HepG2 (cell line): ENCODE measurements around the gene PSMB4. TPM values are rescaled to one million over a fixed set of nuclear protein-coding genes. Genes with fewer than 3 reads are reported as not detected.

ENCODE experiments used
- ATAC-seq: fragments of 200-7000 bp; cut with Tn5 transposase; 3 replicates; pipeline ENCODE4 v1.9.1; 2020; ENCODE audit warnings: mild to moderate bottlenecking, moderate library complexity
- BruUV-seq: library from RNA; stranded (reverse); fragments of 400-500 nt; replicated peaks from 2 replicates; lab custom pipeline; 2021; lab: Mats Ljungman, UMichigan
- CTCF ChIA-PET: fragments of 300-600 bp; formaldehyde crosslinking; extraction: SDS; loops from one replicate; lab custom pipeline; 2021; ENCODE audit warnings: low total read pairs, inconsistent platforms, low intra/inter-chr PET ratio; lab: Yijun Ruan, JAX
- POLR2A ChIA-PET: fragments of 350-600 bp; sonication (Branson Sonifier 250); formaldehyde crosslinking; loops from one replicate; lab custom pipeline; 2020; ENCODE audit warnings: antibody characterized with exemption, inconsistent platforms; lab: Yijun Ruan, JAX
- DNase-seq: peaks from one replicate; pipeline ENCODE4 v3.0.0-alpha.2; 2015; ENCODE audit warnings: low spot score
- FAIRE-seq: peaks from 3 replicates; lab custom pipeline; 2011; peaks lifted over from hg19 to GRCh38; lab: Jason Lieb, UNC
- H2AFZ ChIP-seq: one replicate; pipeline ENCODE4 v1.6.1; 2011; ENCODE audit warnings: low read length, inconsistent platforms
- H3K27ac ChIP-seq: fragments of 300-600 bp; 3 replicates; pipeline ENCODE4 v1.8.0; 2011; ENCODE audit warnings: mixed run types, mild to moderate bottlenecking, mixed read lengths, low read length, inconsistent platforms; ENCODE audit not compliant: insufficient read depth; ENCODE audit errors: extremely low read length
- H3K27me3 ChIP-seq, 2 experiments: fragments of 200-600 bp in 1 of 2; 2 replicates in 1 of 2; 3 replicates in 1 of 2; pipeline versions ENCODE4 v1.6.0 to v1.8.0; 2011; ENCODE audit warnings: low read length in 2 of 2, mild to moderate bottlenecking in 2 of 2, moderate library complexity in 2 of 2, inconsistent platforms in 1 of 2; ENCODE audit not compliant: insufficient read depth in 2 of 2, control insufficient read depth in 1 of 2
- H3K36me3 ChIP-seq, 2 experiments: fragments of 200-600 bp in 1 of 2; replicated peaks in 1 of 2; 2 replicates in 1 of 2; 3 replicates in 1 of 2; pipeline versions ENCODE4 v1.5.1 to v1.8.0; 2011; ENCODE audit warnings: low read length in 2 of 2, inconsistent platforms in 1 of 2; ENCODE audit not compliant: insufficient read depth in 2 of 2, control insufficient read depth in 1 of 2
- H3K4me1 ChIP-seq: 2 replicates; pipeline ENCODE4 v1.5.1; 2012; ENCODE audit warnings: low read length, inconsistent platforms; ENCODE audit not compliant: insufficient read depth
- H3K4me2 ChIP-seq: 2 replicates; pipeline ENCODE4 v1.6.0; 2011; ENCODE audit warnings: low read depth, low read length, inconsistent platforms
- H3K4me3 ChIP-seq, 3 experiments: fragments of 200-600 bp in 1 of 3; sonication (generic), shearing (Covaris generic) in 1 of 3; replicated peaks in 1 of 3; 2 replicates each; pipeline ENCODE4 v1.5.1; 2011 to 2016; ENCODE audit warnings: low read length in 3 of 3, inconsistent platforms in 2 of 3, low read depth in 2 of 3, mild to moderate bottlenecking in 2 of 3, control low read depth in 1 of 3, mixed read lengths in 1 of 3; ENCODE audit not compliant: insufficient read depth in 1 of 3
- H3K79me2 ChIP-seq: one replicate; pipeline ENCODE4 v1.6.1; 2011; ENCODE audit warnings: low read length, inconsistent platforms; ENCODE audit not compliant: insufficient read depth
- H3K9ac ChIP-seq: 2 replicates; pipeline ENCODE4 v1.6.0; 2011; ENCODE audit warnings: mild to moderate bottlenecking, low read depth, low read length, inconsistent platforms; ENCODE audit not compliant: insufficient read depth
- H3K9me3 ChIP-seq: 2 replicates; pipeline ENCODE4 v1.5.1; 2012; ENCODE audit warnings: mild to moderate bottlenecking, low read length
- H4K20me1 ChIP-seq: 2 replicates; pipeline ENCODE4 v1.6.0; 2011; ENCODE audit warnings: inconsistent platforms, mild to moderate bottlenecking, low read length, moderate library complexity; ENCODE audit not compliant: insufficient read depth
- E2F5 ChIP-seq: sonication (generic); formaldehyde crosslinking; conservative IDR thresholded peaks from 2 replicates; pipeline ENCODE4 v1.4.0; 2020; ENCODE audit warnings: missing genetic modification reagents
- FLYWCH1 ChIP-seq: sonication (generic); formaldehyde crosslinking; IDR thresholded peaks from 2 replicates; pipeline ENCODE4 v1.8.1; 2023; ENCODE audit warnings: mild to moderate bottlenecking, missing genetic modification reagents
- GATAD1 ChIP-seq: IDR thresholded peaks from 2 replicates; pipeline ENCODE4 v1.6.1; 2016; ENCODE audit warnings: missing genetic modification reagents, missing compliant biosample characterization
- HHEX ChIP-seq: IDR thresholded peaks from 2 replicates; pipeline ENCODE4 v1.6.1; 2016; ENCODE audit warnings: control low read depth
- IRF2 ChIP-seq: IDR thresholded peaks from 2 replicates; pipeline ENCODE4 v1.6.1; 2018; ENCODE audit warnings: missing genetic modification reagents, missing compliant biosample characterization
- KDM3A ChIP-seq: IDR thresholded peaks from 2 replicates; pipeline ENCODE4 v1.6.1; 2018; ENCODE audit warnings: low read depth, missing compliant biosample characterization
- LBX2 ChIP-seq: sonication (generic); formaldehyde crosslinking; IDR thresholded peaks from 2 replicates; pipeline ENCODE4 v1.5.0; 2020; ENCODE audit warnings: missing genetic modification reagents, mild to moderate bottlenecking, borderline replicate concordance
- RNF2 ChIP-seq: fragments of 450-650 bp; conservative IDR thresholded peaks from 2 replicates; pipeline ENCODE4 v1.6.1; 2016; ENCODE audit warnings: low read depth
- TAF15 ChIP-seq: fragments of 200-400 bp; formaldehyde crosslinking; IDR thresholded peaks from one replicate; pipeline ENCODE4 v1.6.1; 2018; ENCODE audit warnings: mild to moderate bottlenecking, low read depth, low read length; ENCODE audit not compliant: poor library complexity, severe bottlenecking
- TOPORS ChIP-seq: sonication (generic); formaldehyde crosslinking; IDR thresholded peaks from 2 replicates; pipeline ENCODE4 v1.8.0; 2023; ENCODE audit warnings: mild to moderate bottlenecking, missing genetic modification reagents
- YEATS4 ChIP-seq: sonication (generic); formaldehyde crosslinking; IDR thresholded peaks from 2 replicates; pipeline ENCODE4 v1.4.0; 2020; ENCODE audit warnings: missing genetic modification reagents, borderline replicate concordance
- ZBTB7B ChIP-seq: sonication (generic); formaldehyde crosslinking; IDR thresholded peaks from 2 replicates; pipeline ENCODE4 v1.4.0; 2020; ENCODE audit warnings: missing genetic modification reagents
- ZMYM4 ChIP-seq: sonication (generic); formaldehyde crosslinking; IDR thresholded peaks from 2 replicates; pipeline ENCODE4 v1.8.1; 2023; ENCODE audit warnings: mild to moderate bottlenecking, missing genetic modification reagents
- ZNF30 ChIP-seq: sonication (generic); formaldehyde crosslinking; IDR thresholded peaks from 2 replicates; pipeline ENCODE4 v1.5.0; 2020; ENCODE audit warnings: mild to moderate bottlenecking, missing genetic modification reagents
- ZNF343 ChIP-seq: sonication (generic); formaldehyde crosslinking; IDR thresholded peaks from 2 replicates; pipeline ENCODE4 v1.4.0; 2020; ENCODE audit warnings: mild to moderate bottlenecking, missing genetic modification reagents
- ZNF430 ChIP-seq: sonication (generic); formaldehyde crosslinking; IDR thresholded peaks from 2 replicates; pipeline ENCODE4 v1.9.0; 2021; ENCODE audit warnings: mild to moderate bottlenecking, missing genetic modification reagents
- ZNF501 ChIP-seq: sonication (generic); formaldehyde crosslinking; IDR thresholded peaks from 2 replicates; pipeline ENCODE4 v1.5.1; 2020; ENCODE audit warnings: mild to moderate bottlenecking, moderate library complexity, missing genetic modification reagents
- ZNF607 ChIP-seq: sonication (generic); formaldehyde crosslinking; IDR thresholded peaks from 2 replicates; pipeline ENCODE4 v1.5.1; 2020; ENCODE audit warnings: missing genetic modification reagents, mild to moderate bottlenecking, borderline replicate concordance
- ZNF772 ChIP-seq: sonication (generic); formaldehyde crosslinking; IDR thresholded peaks from 2 replicates; pipeline ENCODE4 v1.5.0; 2020; ENCODE audit warnings: mild to moderate bottlenecking, missing genetic modification reagents
- ZSCAN9 ChIP-seq: IDR thresholded peaks from 2 replicates; pipeline ENCODE4 v1.6.1; 2016; ENCODE audit warnings: borderline replicate concordance
- WGBS: methylation state at CpG from one replicate; pipeline ENCODE4 v1.1.6; 2017; ENCODE audit warnings: low lambda C conversion rate; 5-methylcytosine and 5-hydroxymethylcytosine counted together
- in situ Hi-C: cut with HindIII; loops from 2 replicates; pipeline ENCODE4 v1.10.0; 2017; ENCODE audit warnings: low pct_unique_long_range_greater_than_20kb; ENCODE audit not compliant: extremely low pct_ligation_motif_present
- intact Hi-C: fragments of 100-400 bp; cut with micrococcal nuclease; formaldehyde crosslinking; loops from one replicate; pipeline ENCODE4 v1.10.0; 2022; ENCODE audit not compliant: unreplicated experiment
- polyA plus RNA-seq, 8 experiments: library from polyadenylated mRNA; depleted of rRNA in 3 of 8; stranded (reverse) in 7 of 8; unstranded in 1 of 8; fragments of >200 nt; fragmentation: Illumina TruSeq in 4 of 8; extraction: Trizol in 4 of 8; gene quantifications; 2 replicates each; pipeline versions ENCODE4 v1.2.1 to v1.2.3, GENCODE V29; 2011 to 2016; ENCODE audit warnings: low read depth in 4 of 8, missing spikeins in 1 of 8, mixed read lengths in 1 of 8; ENCODE audit not compliant: insufficient read depth in 1 of 8
- total RNA-seq, 5 experiments: library from RNA; depleted of rRNA; stranded (reverse); fragments of >200 nt; fragmentation: Illumina TruSeq; extraction: Trizol; gene quantifications; 2 replicates each; pipeline ENCODE4 v1.2.3, GENCODE V29; 2016; ENCODE audit warnings: low read depth in 1 of 5

Gene PSMB4
- total and polyA plus RNA-seq, 2 of the 13 experiments (the other 11 are each of a cell fraction or from before 2014, with no cell fraction given): 336 to 383 TPM

- Histone ChIP-seq H2AFZ (no peak overlapping the region), H3K9me3 (no peaks in the 10 kb centered on the region), H3K4me2 (no peak overlapping the region), H3K9ac (no peak overlapping the region), H3K36me3 (peaks cover 29 to 85% of the 10 kb centered on the region in 2 experiments), H3K79me2 (no peaks in the 10 kb centered on the region), H3K27ac (no peak overlapping the region), H4K20me1 (peaks cover 3% of the 10 kb centered on the region; the same call in 1 of the 2 replicates), H3K4me3 (no peak overlapping the region), H3K27me3 (no peaks in the 10 kb centered on the region), H3K4me1 (no peaks in the 10 kb centered on the region)
- ATAC-seq: no peak
- ChIA-PET CTCF (no interaction called here), POLR2A (no interaction called here)
- no peak for FAIRE-seq
- no peak for TF ChIP-seq GATAD1 (CRISPR knock-in tag)
- no peak for TF ChIP-seq ZBTB7B
- TF ChIP-seq TOPORS: no peak
- TF ChIP-seq KDM3A (CRISPR knock-in tag): no peak
- no peak for TF ChIP-seq IRF2 (CRISPR knock-in tag)
- BruUV-seq: no TSS peak
- intact Hi-C loops: no loop called here
- DNase-seq: no peak
- in situ Hi-C loops: no loop called here
Measured at GRCh38 chr1:151408891-151409290, 9.5 kb downstream of the PSMB4 start.

- Histone ChIP-seq H4K20me1 (no peaks in the 10 kb centered on the region), H3K4me1 (no peaks in the 10 kb centered on the region), H3K4me3 (no peak overlapping the region), H3K27ac (no peak overlapping the region), H3K4me2 (no peak overlapping the region), H2AFZ (no peak overlapping the region), H3K36me3 (peaks cover 20 to 75% of the 10 kb centered on the region in 2 experiments), H3K79me2 (no peaks in the 10 kb centered on the region), H3K9ac (no peak overlapping the region), H3K27me3 (no peaks in the 10 kb centered on the region), H3K9me3 (no peaks in the 10 kb centered on the region)
- 98% methylated on average over 2 of the region's 2 CpGs for WGBS
- intact Hi-C loops: no loop called here
- no peak for FAIRE-seq
- no peak for DNase-seq
- ChIA-PET CTCF (no interaction called here), POLR2A (no interaction called here)
- in situ Hi-C loops: no loop called here
- ATAC-seq: no peak
- no TSS peak for BruUV-seq
- no peak for TF ChIP-seq ZNF30
- no peak for TF ChIP-seq TAF15
- TF ChIP-seq ZNF343 (CRISPR knock-in tag): no peak
- no peak for TF ChIP-seq HHEX (CRISPR knock-in tag)
- no peak for TF ChIP-seq ZNF607 (CRISPR knock-in tag)
- TF ChIP-seq FLYWCH1 (CRISPR knock-in tag): no peak
- TF ChIP-seq ZNF430 (CRISPR knock-in tag): no peak
- TF ChIP-seq ZSCAN9: no peak
- TF ChIP-seq E2F5 (CRISPR knock-in tag): no peak
- TF ChIP-seq ZNF501 (CRISPR knock-in tag): no peak
- no peak for TF ChIP-seq YEATS4
- TF ChIP-seq RNF2: no peak
- no peak for TF ChIP-seq ZMYM4
- TF ChIP-seq TOPORS: no peak
- TF ChIP-seq ZNF772: no peak
- no peak for TF ChIP-seq LBX2 (CRISPR knock-in tag)
Measured at GRCh38 chr1:151411884-151412283, 12.5 kb downstream of the PSMB4 start.
